ENCODE data around the gene DGKB.

DGKB gene

GRCh38 chr7:14380881-14381280 lies 521.7 kb downstream of the DGKB start:
- TF ChIP-seq, protein P1, sequence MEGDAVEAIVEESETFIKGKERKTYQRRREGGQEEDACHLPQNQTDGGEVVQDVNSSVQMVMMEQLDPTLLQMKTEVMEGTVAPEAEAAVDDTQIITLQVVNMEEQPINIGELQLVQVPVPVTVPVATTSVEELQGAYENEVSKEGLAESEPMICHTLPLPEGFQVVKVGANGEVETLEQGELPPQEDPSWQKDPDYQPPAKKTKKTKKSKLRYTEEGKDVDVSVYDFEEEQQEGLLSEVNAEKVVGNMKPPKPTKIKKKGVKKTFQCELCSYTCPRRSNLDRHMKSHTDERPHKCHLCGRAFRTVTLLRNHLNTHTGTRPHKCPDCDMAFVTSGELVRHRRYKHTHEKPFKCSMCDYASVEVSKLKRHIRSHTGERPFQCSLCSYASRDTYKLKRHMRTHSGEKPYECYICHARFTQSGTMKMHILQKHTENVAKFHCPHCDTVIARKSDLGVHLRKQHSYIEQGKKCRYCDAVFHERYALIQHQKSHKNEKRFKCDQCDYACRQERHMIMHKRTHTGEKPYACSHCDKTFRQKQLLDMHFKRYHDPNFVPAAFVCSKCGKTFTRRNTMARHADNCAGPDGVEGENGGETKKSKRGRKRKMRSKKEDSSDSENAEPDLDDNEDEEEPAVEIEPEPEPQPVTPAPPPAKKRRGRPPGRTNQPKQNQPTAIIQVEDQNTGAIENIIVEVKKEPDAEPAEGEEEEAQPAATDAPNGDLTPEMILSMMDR (IDR thresholded peaks at IDR 0.05): no peak
- Histone ChIP-seq H3K27ac (no peak overlapping the region), H3K9me3 (no peaks in the 10 kb centered on the region), H3K4me1 (ENCODE audit: control insufficient read depth in 1 of 2, insufficient read depth in 1 of 2, low read depth in 1 of 2, low read length in 1 of 2) (no peaks in the 10 kb centered on the region), H3K4me3 (ENCODE audit: low read depth in 1 of 2, low read length in 1 of 2) (no peak overlapping the region), H3K27me3 (no peaks in the 10 kb centered on the region), H3K36me3 (no peaks in the 10 kb centered on the region)

DNA sequence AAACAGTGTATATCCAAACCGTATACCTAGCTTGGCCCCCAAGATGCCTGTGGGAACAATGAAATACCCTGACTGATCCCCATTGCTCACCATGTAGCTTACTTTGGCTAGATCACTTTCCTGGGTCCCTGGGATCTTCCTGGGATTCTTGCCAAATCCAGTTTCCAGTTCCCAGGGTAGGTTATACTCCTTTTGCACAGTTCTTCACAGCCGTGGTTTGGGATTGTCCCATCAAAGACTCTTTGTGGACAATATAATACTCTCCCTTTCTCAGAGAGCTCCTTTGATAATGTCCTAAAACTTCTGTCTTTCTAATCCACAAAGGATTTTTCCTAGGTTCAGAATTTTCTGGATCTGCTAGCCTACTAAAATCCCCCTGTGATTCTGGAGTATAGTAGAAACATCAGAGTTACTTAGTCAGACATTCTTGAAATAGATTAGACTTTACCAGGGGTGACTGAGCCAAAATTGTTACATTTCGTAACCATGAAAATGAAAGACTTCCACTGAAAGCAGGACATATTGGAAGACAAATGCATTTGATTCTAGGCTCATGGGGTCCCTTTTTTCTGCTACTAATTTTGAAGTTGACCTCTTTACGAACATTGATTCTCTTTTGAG lies 524.8 kb downstream of the DGKB start:
- Histone ChIP-seq H3K9me3 (no peaks in the 10 kb centered on the region), H3K36me3 (no peaks in the 10 kb centered on the region), H3K4me3 (ENCODE audit: low read depth in 1 of 2, low read length in 1 of 2) (no peak overlapping the region), H3K27ac (no peak overlapping the region), H3K4me1 (ENCODE audit: control insufficient read depth in 1 of 2, insufficient read depth in 1 of 2, low read depth in 1 of 2, low read length in 1 of 2) (no peaks in the 10 kb centered on the region), H3K27me3 (no peaks in the 10 kb centered on the region)
- TF ChIP-seq, protein P1 (IDR thresholded peaks at IDR 0.05): no peak

DNA sequence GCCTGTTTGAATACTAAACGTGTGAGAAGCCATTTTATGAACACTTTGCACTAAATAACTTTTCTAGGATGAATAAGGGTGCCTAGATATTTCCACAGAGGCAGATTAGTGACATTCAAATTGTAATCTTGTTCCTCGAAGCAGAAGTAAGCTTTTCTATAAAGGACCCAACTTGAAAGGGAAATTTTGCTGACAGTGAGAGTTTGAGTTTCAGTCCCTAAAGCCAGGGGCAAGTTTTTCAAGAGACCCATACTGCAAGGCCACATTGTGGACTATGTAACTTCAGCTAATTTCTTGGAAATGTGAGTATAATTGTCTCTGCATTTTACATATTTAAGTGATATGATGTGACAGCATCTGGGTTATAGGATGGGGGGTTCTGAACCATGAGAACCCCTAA lies 525.8 kb downstream of the DGKB start:
- Histone ChIP-seq H3K4me3 (ENCODE audit: low read depth in 1 of 2, low read length in 1 of 2) (no peak overlapping the region), H3K27me3 (no peaks in the 10 kb centered on the region), H3K27ac (no peak overlapping the region), H3K9me3 (no peaks in the 10 kb centered on the region), H3K4me1 (ENCODE audit: control insufficient read depth in 1 of 2, insufficient read depth in 1 of 2, low read depth in 1 of 2, low read length in 1 of 2) (no peaks in the 10 kb centered on the region), H3K36me3 (no peaks in the 10 kb centered on the region)
- TF ChIP-seq, protein P1 (IDR thresholded peaks at IDR 0.05): no peak

- Histone ChIP-seq H3K27ac (no peak overlapping the region), H3K27me3 (no peaks in the 10 kb centered on the region), H3K4me3 (ENCODE audit: low read depth in 1 of 2, low read length in 1 of 2) (no peak overlapping the region), H3K36me3 (no peaks in the 10 kb centered on the region), H3K9me3 (no peaks in the 10 kb centered on the region), H3K4me1 (ENCODE audit: control insufficient read depth in 1 of 2, insufficient read depth in 1 of 2, low read depth in 1 of 2, low read length in 1 of 2) (no peaks in the 10 kb centered on the region)
- TF ChIP-seq, protein P1 (IDR thresholded peaks at IDR 0.05): no peak
Observed at GRCh38 chr7:14375998-14376397, 526.6 kb downstream of the DGKB start.

DNA sequence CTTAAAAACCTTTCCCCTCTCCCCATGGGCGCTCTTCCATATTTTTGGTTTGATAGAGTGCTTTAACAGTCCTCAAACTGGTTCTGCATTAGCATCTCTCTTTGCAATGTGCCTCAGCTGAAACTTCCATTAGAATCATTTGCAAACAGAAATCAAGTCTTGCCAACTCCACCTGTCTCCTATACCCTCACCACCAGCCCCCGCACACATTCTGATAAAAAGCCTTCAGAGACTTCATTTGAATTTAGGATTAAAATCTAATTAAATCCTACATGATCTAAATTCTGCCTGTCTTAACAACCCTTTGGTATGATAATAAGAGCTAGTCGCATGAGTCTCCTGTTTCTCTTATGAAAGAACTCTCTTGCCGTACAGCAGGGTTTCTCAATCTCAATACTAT lies 528.2 kb downstream of the DGKB start:
- TF ChIP-seq, protein P1 (IDR thresholded peaks at IDR 0.05): no peak
- no peaks in the 10 kb centered on the region for H3K36me3 ChIP-seq

More for the DNA sequence above, 528.2 kb downstream of the DGKB start:
- H3K4me1 ChIP-seq (ENCODE audit: control insufficient read depth in 1 of 2, insufficient read depth in 1 of 2, low read depth in 1 of 2, low read length in 1 of 2): no peaks in the 10 kb centered on the region
- no peak overlapping the region for H3K4me3 ChIP-seq (ENCODE audit: low read depth in 1 of 2, low read length in 1 of 2)
- H3K27ac ChIP-seq: no peak overlapping the region
- no peaks in the 10 kb centered on the region for H3K27me3 ChIP-seq
- no peaks in the 10 kb centered on the region for H3K9me3 ChIP-seq
